Activated naive CD8-positive, alpha-beta T cell treated with anti-CD3 and anti-CD28 coated beads, Interleukin-2, amount 50 U/mL, for 24 hours (primary cell): ENCODE data around the gene CDH23.

Experiments
- ATAC-seq: fragments of 150-1000 bp; cut with Tn5 transposase; one replicate; pipeline ENCODE4 v1.10.0; 2021
- DNase-seq: peaks from one replicate; pipeline ENCODE4 v3.0.0; 2021
- H3K27ac Mint-ChIP-seq: one replicate; pipeline ENCODE4 v1.8.0; 2021; ENCODE audit warnings: mild to moderate bottlenecking, mixed read lengths
- H3K27me3 Mint-ChIP-seq: one replicate; pipeline ENCODE4 v1.8.0; 2021; ENCODE audit warnings: mixed read lengths
- H3K36me3 Mint-ChIP-seq: one replicate; pipeline ENCODE4 v1.8.0; 2021; ENCODE audit warnings: low read depth, mixed read lengths
- H3K4me1 Mint-ChIP-seq: one replicate; pipeline ENCODE4 v1.8.0; 2021; ENCODE audit warnings: mixed read lengths
- H3K4me3 Mint-ChIP-seq: one replicate; pipeline ENCODE4 v1.8.0; 2021; ENCODE audit warnings: mild to moderate bottlenecking, moderate library complexity, mixed read lengths
- H3K9me3 Mint-ChIP-seq: one replicate; pipeline ENCODE4 v1.8.0; 2021; ENCODE audit warnings: mixed read lengths

The CDH23 gene

DNA sequence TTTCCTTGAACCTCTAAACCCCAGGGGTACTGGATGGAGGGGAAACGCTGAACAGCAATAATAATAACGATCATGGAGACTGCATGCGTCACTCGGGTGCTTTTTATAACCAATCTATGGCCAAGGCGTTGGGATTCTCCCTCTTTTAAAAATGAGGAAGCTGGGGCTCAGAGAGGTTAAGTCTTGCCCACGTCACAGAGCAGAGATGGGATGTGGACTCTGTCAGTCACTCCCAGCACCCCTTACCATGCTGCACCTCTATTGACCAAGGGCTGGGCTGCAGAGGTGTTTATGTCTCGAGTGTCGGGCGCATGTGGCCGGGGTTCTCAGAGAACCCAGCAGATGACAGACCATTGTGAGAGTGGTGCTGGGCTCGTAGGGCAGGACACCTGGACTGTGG lies 129.9 kb downstream of the CDH23 start:
- no peak overlapping the region for H3K4me3 Mint-ChIP-seq
- peaks cover 14% of the 10 kb centered on the region for H3K27me3 Mint-ChIP-seq
- no peak overlapping the region for H3K27ac Mint-ChIP-seq
- H3K36me3 Mint-ChIP-seq, result no peaks in the 10 kb centered on the region
- no peaks in the 10 kb centered on the region for H3K9me3 Mint-ChIP-seq
- DNase-seq (no peak), ATAC-seq (no peak)
- peaks cover 12% of the 10 kb centered on the region for H3K4me1 Mint-ChIP-seq

DNA sequence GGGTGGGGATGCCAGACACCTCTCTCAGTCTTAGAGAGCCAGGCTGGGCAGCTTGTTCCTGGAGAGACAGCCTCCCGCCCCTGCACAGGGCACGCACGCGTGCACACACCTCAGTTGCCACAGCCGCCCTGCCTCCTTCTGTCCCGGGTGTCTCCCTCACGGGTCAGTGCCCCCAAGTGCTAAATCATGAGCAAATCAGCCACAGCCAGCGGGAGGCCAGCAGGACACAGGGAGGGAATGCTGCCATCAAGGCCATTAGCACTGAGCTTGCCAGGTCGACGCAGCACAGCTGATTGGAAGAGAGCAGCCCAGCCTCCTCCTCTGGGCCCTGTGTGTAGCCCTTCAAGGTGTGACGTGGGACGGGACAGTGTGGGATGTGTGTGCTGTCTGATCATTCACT lies 130.4 kb downstream of the CDH23 start:
- Mint-ChIP-seq H3K4me1 (peaks cover 17% of the 10 kb centered on the region), H3K36me3 (no peaks in the 10 kb centered on the region), H3K9me3 (no peaks in the 10 kb centered on the region), H3K4me3 (no peak overlapping the region), H3K27ac (no peak overlapping the region), H3K27me3 (peaks cover 14% of the 10 kb centered on the region)
- DNase-seq, result no peak
- no peak for ATAC-seq

DNA sequence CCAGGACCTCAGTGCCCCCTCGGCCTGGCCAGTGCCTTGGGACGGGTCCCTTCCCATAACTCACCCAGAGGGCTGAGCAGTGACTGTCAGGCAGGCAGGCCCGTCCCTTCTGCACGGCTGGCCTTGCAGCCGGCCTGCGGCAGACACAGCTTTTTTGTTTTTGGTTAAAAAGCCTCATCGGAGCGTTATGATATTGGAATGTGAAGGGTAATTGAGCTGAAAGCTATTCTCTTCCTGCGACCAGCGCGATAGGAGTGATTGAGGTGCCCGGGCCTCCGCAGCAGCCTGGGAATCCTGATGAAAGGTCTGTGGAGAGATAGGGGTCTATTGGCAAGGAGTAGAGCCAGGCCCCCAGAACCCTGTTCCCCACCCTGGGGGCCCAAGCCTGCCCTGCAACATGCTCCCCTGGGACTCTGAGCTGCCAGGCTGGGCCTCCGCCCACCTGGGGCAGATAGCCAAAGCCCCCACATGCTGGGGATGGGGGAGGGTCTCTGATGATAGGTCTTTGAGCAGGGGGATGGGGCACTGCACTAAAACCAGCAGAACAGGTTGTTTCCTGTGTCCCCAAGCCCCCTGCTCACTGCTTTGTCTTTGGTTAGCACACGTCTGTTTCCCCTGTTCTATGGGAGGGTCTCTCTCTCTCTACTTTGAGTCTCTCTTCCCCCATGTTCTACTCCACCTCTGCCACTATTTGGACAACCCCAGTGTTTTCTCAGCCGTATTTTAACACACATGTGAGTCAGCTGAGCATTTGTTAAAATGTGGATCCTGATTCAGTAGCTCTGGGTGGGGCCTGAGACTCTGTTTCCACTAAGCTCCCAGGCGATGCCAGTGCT lies 131.9 kb downstream of the CDH23 start:
- Mint-ChIP-seq H3K9me3 (no peaks in the 10 kb centered on the region), H3K27ac (no peak overlapping the region), H3K4me3 (no peak overlapping the region), H3K4me1 (peaks cover 25% of the 10 kb centered on the region), H3K27me3 (peaks cover 5% of the 10 kb centered on the region), H3K36me3 (peaks cover 2% of the 10 kb centered on the region)
- no peak for DNase-seq
- no peak for ATAC-seq

DNA sequence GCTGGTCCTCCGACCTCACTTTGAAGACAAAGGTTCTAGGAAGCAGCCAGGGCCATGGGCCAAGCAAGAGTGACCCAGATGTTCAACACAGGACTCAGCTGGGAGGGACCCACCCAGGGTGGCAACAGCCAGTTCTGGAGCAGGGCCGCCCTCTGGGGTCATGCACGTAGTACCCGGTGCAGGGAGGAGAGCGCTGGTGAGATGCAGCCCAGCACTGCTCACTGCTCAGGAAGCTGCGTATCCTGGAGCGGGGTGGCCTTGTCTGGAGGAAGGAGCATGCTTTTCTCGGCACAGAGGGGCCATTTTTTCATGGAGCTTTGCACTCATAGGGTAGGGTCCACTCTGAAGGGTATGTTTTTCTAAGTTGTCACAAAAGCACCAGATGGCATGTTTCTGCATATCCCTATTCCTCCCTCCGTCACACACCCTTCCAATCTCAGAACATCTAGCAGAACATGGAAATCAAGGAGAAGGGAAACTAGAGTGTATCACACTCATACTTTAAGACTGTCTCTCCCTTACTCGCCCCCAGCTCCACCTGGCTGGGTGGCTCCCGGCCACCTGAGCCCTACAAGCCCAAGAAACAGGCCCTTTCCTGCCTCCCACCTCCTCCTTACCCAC lies 132.6 kb downstream of the CDH23 start:
- Mint-ChIP-seq H3K36me3 (peaks cover 2% of the 10 kb centered on the region), H3K9me3 (no peaks in the 10 kb centered on the region), H3K4me3 (no peak overlapping the region), H3K27ac (no peak overlapping the region), H3K4me1 (peaks cover 31% of the 10 kb centered on the region), H3K27me3 (no peaks in the 10 kb centered on the region)
- no peak for DNase-seq
- no peak for ATAC-seq

GRCh38 chr10:71530781-71531180 lies 134.1 kb downstream of the CDH23 start:
- no peak for DNase-seq
- no peaks in the 10 kb centered on the region for H3K27me3 Mint-ChIP-seq
- H3K4me3 Mint-ChIP-seq, result no peak overlapping the region

DNA sequence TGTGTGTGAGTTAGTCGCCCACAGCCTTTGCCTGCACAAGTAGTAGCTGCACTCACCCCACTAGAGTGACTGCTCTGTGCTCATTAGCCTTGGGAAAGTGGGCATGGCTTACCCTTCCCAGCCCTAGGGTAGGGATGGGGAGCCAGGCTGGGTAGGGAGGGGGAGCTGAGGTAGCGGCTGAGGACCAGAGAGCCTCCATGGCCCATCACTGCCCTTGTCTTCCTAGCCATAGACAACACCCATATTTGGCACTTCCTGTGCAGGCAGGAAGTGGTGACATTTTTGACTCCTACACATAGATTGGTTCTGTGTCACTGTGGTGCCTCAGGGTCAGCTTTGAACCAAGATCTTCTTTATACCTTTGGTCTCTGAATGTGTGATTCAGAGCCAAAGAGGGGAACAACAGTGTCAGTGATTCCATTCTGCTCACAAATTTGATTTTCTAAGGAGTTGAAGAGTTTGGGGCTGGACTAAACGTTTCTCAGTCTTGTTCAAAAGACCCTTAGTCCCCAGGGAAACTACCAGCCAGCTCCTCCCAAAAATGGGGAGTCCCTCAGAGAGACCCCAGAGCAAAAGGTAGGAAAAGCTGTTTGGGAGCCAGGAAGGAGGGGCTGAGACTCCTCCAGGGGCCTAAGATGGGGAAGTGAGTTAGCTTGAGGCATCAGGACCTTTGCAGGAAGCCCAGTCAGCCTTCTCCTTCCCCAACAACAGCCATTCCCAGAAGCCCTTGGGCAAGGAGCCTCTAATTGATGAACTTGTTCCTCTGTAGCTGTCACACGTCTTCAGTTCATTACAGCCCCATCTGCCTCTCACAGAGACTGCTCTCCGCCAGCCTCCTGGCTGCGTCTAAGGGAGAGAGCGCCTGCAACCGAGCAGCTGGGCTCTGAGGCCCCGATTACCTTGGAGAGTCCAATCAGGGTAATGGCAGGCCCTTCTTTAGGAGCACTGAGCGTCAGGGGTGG lies 135.0 kb downstream of the CDH23 start:
- peak; percentile 95 for ATAC-seq
- H3K27me3 Mint-ChIP-seq, result no peaks in the 10 kb centered on the region
- peak overlapping the region; percentile 96 for H3K27ac Mint-ChIP-seq
- peaks cover 44% of the 10 kb centered on the region for H3K4me1 Mint-ChIP-seq
- peaks cover 2% of the 10 kb centered on the region for H3K36me3 Mint-ChIP-seq
- DNase-seq, result peak; percentile 42
- peak overlapping the region; percentile 27 for H3K4me3 Mint-ChIP-seq
- no peaks in the 10 kb centered on the region for H3K9me3 Mint-ChIP-seq

More at GRCh38 chr10:71530781-71531180, 134.1 kb downstream of the CDH23 start:
- Mint-ChIP-seq H3K4me1 (peaks cover 35% of the 10 kb centered on the region), H3K9me3 (no peaks in the 10 kb centered on the region), H3K36me3 (peaks cover 2% of the 10 kb centered on the region), H3K27ac (no peak overlapping the region)
- ATAC-seq, result no peak

DNA sequence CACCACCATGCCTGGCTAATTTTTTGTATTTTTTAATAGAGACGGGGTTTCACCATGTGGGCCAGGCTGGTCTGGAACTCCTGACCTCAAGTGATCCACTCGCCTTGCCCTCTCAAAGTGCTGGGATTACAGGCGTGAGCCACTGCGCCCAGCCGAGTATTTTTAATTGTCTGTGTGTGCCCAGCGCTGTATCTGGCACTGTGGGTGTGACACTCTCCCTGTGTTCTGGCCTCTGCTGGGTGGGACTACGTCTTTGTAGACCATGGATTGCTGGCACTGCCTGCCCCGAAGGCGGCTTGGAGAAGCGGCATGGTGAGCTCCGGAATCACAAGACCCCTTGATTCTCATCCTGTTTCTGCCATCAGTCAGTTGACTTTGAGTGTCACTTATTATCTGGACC lies 136.2 kb downstream of the CDH23 start:
- no peak for DNase-seq
- Mint-ChIP-seq H3K36me3 (peaks cover 2% of the 10 kb centered on the region), H3K4me3 (no peak overlapping the region), H3K27ac (peak overlapping the region; percentile 79), H3K4me1 (peaks cover 44% of the 10 kb centered on the region), H3K27me3 (no peaks in the 10 kb centered on the region), H3K9me3 (no peaks in the 10 kb centered on the region)
- ATAC-seq, result no peak

- H3K4me1 Mint-ChIP-seq, result peaks cover 44% of the 10 kb centered on the region
- H3K4me3 Mint-ChIP-seq, result no peak overlapping the region
- peak overlapping the region; percentile 49 for H3K27ac Mint-ChIP-seq
- peaks cover 2% of the 10 kb centered on the region for H3K36me3 Mint-ChIP-seq
- no peaks in the 10 kb centered on the region for H3K9me3 Mint-ChIP-seq
- ATAC-seq, result no peak
- H3K27me3 Mint-ChIP-seq, result no peaks in the 10 kb centered on the region
- no peak for DNase-seq
These were observed 137.2 kb downstream of the CDH23 start for GRCh38 chr10:71533936-71534335.

- Mint-ChIP-seq H3K9me3 (no peaks in the 10 kb centered on the region), H3K36me3 (peaks cover 2% of the 10 kb centered on the region), H3K4me3 (no peak overlapping the region), H3K27me3 (peaks cover 4% of the 10 kb centered on the region), H3K4me1 (peaks cover 44% of the 10 kb centered on the region), H3K27ac (peak overlapping the region; percentile 32)
- DNase-seq (no peak), ATAC-seq (no peak)
These were observed 138.0 kb downstream of the CDH23 start for GRCh38 chr10:71534568-71535194.

- H3K27ac Mint-ChIP-seq, result peak overlapping the region; percentile 63
These were observed 139.6 kb downstream of the CDH23 start for GRCh38 chr10:71536332-71536731.

GRCh38 chr10:71537125-71537524 lies 140.4 kb downstream of the CDH23 start:
- no peak overlapping the region for H3K27ac Mint-ChIP-seq
- no peak for DNase-seq

More at GRCh38 chr10:71536332-71536731, 139.6 kb downstream of the CDH23 start:
- no peak for DNase-seq
- Mint-ChIP-seq H3K36me3 (peaks cover 2% of the 10 kb centered on the region), H3K27me3 (peaks cover 5% of the 10 kb centered on the region), H3K4me1 (peaks cover 35% of the 10 kb centered on the region), H3K9me3 (no peaks in the 10 kb centered on the region), H3K4me3 (no peak overlapping the region)
- ATAC-seq, result no peak

DNA sequence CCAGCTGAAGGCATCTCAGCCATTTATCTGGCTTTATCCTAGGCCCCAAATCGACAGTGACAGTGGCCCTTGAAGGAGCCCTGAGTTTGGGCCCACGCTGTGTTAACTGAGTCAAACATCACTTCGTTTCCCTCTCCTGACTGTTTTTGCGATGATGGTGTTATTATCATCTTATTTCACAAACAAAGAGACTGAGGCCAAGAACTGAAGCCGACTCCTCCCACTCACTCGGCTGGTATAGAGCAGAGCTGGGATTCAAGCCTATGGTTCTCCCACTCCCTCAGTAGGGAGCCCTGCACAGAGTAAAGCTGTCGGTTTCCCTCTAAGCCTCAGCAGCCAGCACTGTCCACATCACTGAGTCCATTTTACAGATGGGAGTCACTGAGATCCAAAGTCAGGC lies 141.0 kb downstream of the CDH23 start:
- H3K4me3 Mint-ChIP-seq, result no peak overlapping the region
- DNase-seq (no peak), ATAC-seq (no peak)
- no peaks in the 10 kb centered on the region for H3K9me3 Mint-ChIP-seq
- H3K27me3 Mint-ChIP-seq, result peaks cover 5% of the 10 kb centered on the region
- H3K36me3 Mint-ChIP-seq, result peaks cover 2% of the 10 kb centered on the region
- no peak overlapping the region for H3K27ac Mint-ChIP-seq
- peaks cover 24% of the 10 kb centered on the region for H3K4me1 Mint-ChIP-seq

More at GRCh38 chr10:71537125-71537524, 140.4 kb downstream of the CDH23 start:
- Mint-ChIP-seq H3K4me3 (no peak overlapping the region), H3K4me1 (peaks cover 27% of the 10 kb centered on the region), H3K27me3 (peaks cover 5% of the 10 kb centered on the region), H3K36me3 (peaks cover 2% of the 10 kb centered on the region), H3K9me3 (no peaks in the 10 kb centered on the region)
- no peak for ATAC-seq

DNA sequence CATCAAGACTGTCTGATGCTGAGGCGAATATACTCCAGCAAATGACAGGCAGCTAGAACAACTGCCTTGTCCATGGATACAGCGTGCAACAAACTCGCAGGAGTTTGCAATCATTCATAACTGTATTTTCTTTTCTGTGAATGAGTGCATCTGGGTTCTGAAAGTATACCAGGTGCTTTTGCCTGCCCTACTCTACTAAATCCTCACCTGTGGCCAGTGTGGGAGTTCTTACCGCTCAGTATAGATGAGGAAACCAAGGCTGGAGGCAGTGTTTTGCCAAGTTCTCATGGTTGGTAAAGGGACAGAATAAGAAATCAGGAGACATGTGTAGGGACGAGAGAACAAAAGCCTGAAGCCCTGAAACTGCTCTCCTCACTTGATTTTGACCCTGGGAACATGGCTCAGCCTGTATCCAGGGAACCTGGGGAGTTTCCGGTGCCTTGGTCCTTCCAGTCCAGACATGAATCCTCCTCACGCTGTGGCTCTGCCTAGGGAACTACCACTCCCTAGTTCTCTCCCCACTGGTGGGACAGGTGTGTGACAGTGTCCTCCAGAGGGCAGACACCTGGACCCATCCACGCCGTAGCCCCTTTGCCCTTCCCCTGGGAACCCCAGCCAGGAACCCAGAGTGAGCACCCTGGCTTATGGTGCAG lies 142.0 kb downstream of the CDH23 start:
- Mint-ChIP-seq H3K36me3 (no peaks in the 10 kb centered on the region), H3K4me1 (peaks cover 17% of the 10 kb centered on the region), H3K27ac (no peak overlapping the region), H3K9me3 (no peaks in the 10 kb centered on the region), H3K4me3 (no peak overlapping the region), H3K27me3 (peaks cover 5% of the 10 kb centered on the region)
- ATAC-seq, result no peak
- no peak for DNase-seq
